ENCODE measurements around the gene LDAF1. TPM values are rescaled to one million over a fixed set of nuclear protein-coding genes. Genes with fewer than 3 reads are reported as not detected.

LDAF1 gene
- total RNA-seq, 2 donors from 2014 or later: 4.9 to 32.4 TPM

- 46 to 57% methylated on average over 7 of the region's 7 CpGs for WGBS, 2 donors
- no peak overlapping the region for H3K4me3 ChIP-seq
- no peaks in the 10 kb centered on the region for H3K9me3 ChIP-seq
- no peak overlapping the region for H3K27ac ChIP-seq
- no peak for TF ChIP-seq POLR2A (IDR thresholded peaks at IDR 0.05)
- no peak for TF ChIP-seq CTCF (IDR thresholded peaks at IDR 0.05)
- intact Hi-C loops (cut with DNase I): no loop called here
- no peak for DNase-seq
- ATAC-seq: no peak
- H3K27me3 ChIP-seq: no peaks in the 10 kb centered on the region
- H3K4me1 ChIP-seq: no peaks in the 10 kb centered on the region
- H3K36me3 ChIP-seq (replicated peaks in 1 of 2; ENCODE audit: insufficient read depth in 1 of 2, low read depth in 2 of 2): no peaks in the 10 kb centered on the region
Measured at GRCh38 chr16:21203155-21203797, 44.8 kb downstream of the LDAF1 start.

- Histone ChIP-seq H3K36me3 (replicated peaks in 1 of 2; ENCODE audit: insufficient read depth in 1 of 2, low read depth in 2 of 2) (no peaks in the 10 kb centered on the region), H3K9me3 (no peaks in the 10 kb centered on the region), H3K27ac (no peak overlapping the region), H3K4me3 (no peak overlapping the region), H3K27me3 (no peaks in the 10 kb centered on the region), H3K4me1 (no peaks in the 10 kb centered on the region)
- no peak for ATAC-seq
- no peak for DNase-seq
- no peak for TF ChIP-seq POLR2A (IDR thresholded peaks at IDR 0.05)
- TF ChIP-seq CTCF (IDR thresholded peaks at IDR 0.05): no peak
- intact Hi-C loops (cut with DNase I): no loop called here
Measured at GRCh38 chr16:21205303-21205702, 46.8 kb downstream of the LDAF1 start.

- WGBS, 2 donors: 77 to 85% methylated on average over 4 of the region's 4 CpGs
- ATAC-seq (no peak), DNase-seq (no peak)
- no peaks in the 10 kb centered on the region for H3K36me3 ChIP-seq (replicated peaks in 1 of 2; ENCODE audit: insufficient read depth in 1 of 2, low read depth in 2 of 2)
- no peak overlapping the region for H3K27ac ChIP-seq
- H3K27me3 ChIP-seq: no peaks in the 10 kb centered on the region
- TF ChIP-seq CTCF (IDR thresholded peaks at IDR 0.05) (no peak), POLR2A (IDR thresholded peaks at IDR 0.05) (no peak)
- intact Hi-C loops (cut with DNase I): no loop called here
- H3K4me1 ChIP-seq: no peaks in the 10 kb centered on the region
- H3K4me3 ChIP-seq: no peak overlapping the region
- H3K9me3 ChIP-seq: no peaks in the 10 kb centered on the region
Measured at GRCh38 chr16:21206550-21206949, 48.1 kb downstream of the LDAF1 start.

- ATAC-seq (no peak), DNase-seq (no peak)
- Histone ChIP-seq H3K4me1 (no peaks in the 10 kb centered on the region), H3K9me3 (no peaks in the 10 kb centered on the region), H3K36me3 (replicated peaks in 1 of 2; ENCODE audit: insufficient read depth in 1 of 2, low read depth in 2 of 2) (no peaks in the 10 kb centered on the region), H3K27ac (no peak overlapping the region), H3K4me3 (no peak overlapping the region), H3K27me3 (peaks cover 0 to 3% of the 10 kb centered on the region in 2 donors)
- intact Hi-C loops (cut with DNase I): no loop called here
- TF ChIP-seq POLR2A (IDR thresholded peaks at IDR 0.05) (no peak), CTCF (IDR thresholded peaks at IDR 0.05) (no peak)
- WGBS, 2 donors: 62 to 66% methylated on average over 2 of the region's 2 CpGs
Measured at GRCh38 chr16:21208446-21209230, 50.2 kb downstream of the LDAF1 start.
